ENCODE data around the gene POMGNT1.
A peak's percentile ranks its signal among the peaks of the same experiment; 100 is the strongest.

The POMGNT1 gene

GRCh38 chr1:46187106-46187869 is 10.9 kb downstream of the POMGNT1 start:
- no peak overlapping the region for H3K4me3 ChIP-seq (replicated peaks; ENCODE audit: low read depth, low read length)
- no peak for DNase-seq (ENCODE audit: low read depth)
- TF ChIP-seq CTCF (IDR thresholded peaks at IDR 0.05; ENCODE audit: low read length, missing control alignments): no peak

- H3K4me3 ChIP-seq (replicated peaks; ENCODE audit: low read depth, low read length): no peak overlapping the region
- DNase-seq (ENCODE audit: low read depth): no peak
- no peak for TF ChIP-seq CTCF (IDR thresholded peaks at IDR 0.05; ENCODE audit: low read length, missing control alignments)
These were observed 12.2 kb downstream of the POMGNT1 start for GRCh38 chr1:46186076-46186475.

- no peak for DNase-seq (ENCODE audit: low read depth)
- TF ChIP-seq CTCF (IDR thresholded peaks at IDR 0.05; ENCODE audit: low read length, missing control alignments): no peak
- H3K4me3 ChIP-seq (replicated peaks; ENCODE audit: low read depth, low read length): no peak overlapping the region
These were observed 13.1 kb downstream of the POMGNT1 start for GRCh38 chr1:46184920-46185658.

- H3K4me3 ChIP-seq (replicated peaks; ENCODE audit: low read depth, low read length): no peak overlapping the region
- TF ChIP-seq CTCF (IDR thresholded peaks at IDR 0.05; ENCODE audit: low read length, missing control alignments): no peak
- no peak for DNase-seq (ENCODE audit: low read depth)
These were observed 14.2 kb downstream of the POMGNT1 start for GRCh38 chr1:46183926-46184557.

GRCh38 chr1:46183079-46183847 is 15.0 kb downstream of the POMGNT1 start:
- TF ChIP-seq CTCF (IDR thresholded peaks at IDR 0.05; ENCODE audit: low read length, missing control alignments): no peak
- no peak overlapping the region for H3K4me3 ChIP-seq (replicated peaks; ENCODE audit: low read depth, low read length)
- peak; percentile 83 for DNase-seq (ENCODE audit: low read depth)

- peak; percentile 31 for DNase-seq (ENCODE audit: low read depth)
- TF ChIP-seq CTCF (IDR thresholded peaks at IDR 0.05; ENCODE audit: low read length, missing control alignments): no peak
- H3K4me3 ChIP-seq (replicated peaks; ENCODE audit: low read depth, low read length): no peak overlapping the region
These were observed 16.6 kb downstream of the POMGNT1 start for GRCh38 chr1:46181343-46182260.

All from fibroblast of pulmonary artery (primary cell).